Mammary epithelial cell (primary cell): ENCODE results near the gene ZGPAT.

ENCODE experiments used
- EZH2 ChIP-seq: IDR thresholded peaks from 2 replicates; pipeline ENCODE4 v1.6.1; 2012; ENCODE audit warnings: low read length, inconsistent platforms, borderline replicate concordance
- TF ChIP-seq, protein P1 (sequence below), 2 donors: IDR thresholded peaks in 1 of 2; conservative IDR thresholded peaks in 1 of 2; 2 replicates each; pipeline ENCODE4 v1.5.1; 2011 to 2012; ENCODE audit warnings: inconsistent platforms in 2 of 2, low read length in 2 of 2, mild to moderate bottlenecking in 2 of 2, control low read depth in 1 of 2, low read depth in 1 of 2; ENCODE audit not compliant: insufficient read depth in 1 of 2; ENCODE audit errors: extremely low read depth in 1 of 2

DNA sequence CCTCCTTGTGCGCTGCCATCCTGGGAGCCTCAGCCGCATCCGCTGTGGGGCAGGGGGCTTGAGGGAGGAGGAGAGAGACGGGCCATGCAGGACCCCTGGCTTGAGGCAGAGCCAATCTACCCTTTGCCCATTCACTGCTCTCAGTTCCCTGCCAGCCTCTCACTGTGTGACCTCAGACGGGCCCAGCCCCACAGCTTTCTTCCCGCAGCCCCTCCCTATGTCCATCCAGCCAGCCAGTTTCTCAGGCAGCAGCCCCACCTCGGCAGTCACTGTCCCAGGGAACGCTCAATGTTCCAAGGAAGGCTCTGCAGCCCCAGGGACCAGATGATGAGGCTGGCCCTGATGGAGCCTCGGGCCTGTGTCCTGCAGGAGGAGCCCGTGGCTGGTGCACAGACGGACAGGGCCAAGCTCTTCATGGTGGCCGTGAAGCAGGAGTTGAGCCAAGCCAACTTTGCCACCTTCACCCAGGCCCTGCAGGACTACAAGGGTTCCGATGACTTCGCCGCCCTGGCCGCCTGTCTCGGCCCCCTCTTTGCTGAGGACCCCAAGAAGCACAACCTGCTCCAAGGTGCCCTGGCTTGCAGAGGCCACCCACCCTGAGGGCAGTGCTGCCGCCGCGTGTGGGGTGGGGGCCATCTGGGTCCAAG is 15.3 kb upstream of the ZGPAT start:
- TF ChIP-seq, protein P1, sequence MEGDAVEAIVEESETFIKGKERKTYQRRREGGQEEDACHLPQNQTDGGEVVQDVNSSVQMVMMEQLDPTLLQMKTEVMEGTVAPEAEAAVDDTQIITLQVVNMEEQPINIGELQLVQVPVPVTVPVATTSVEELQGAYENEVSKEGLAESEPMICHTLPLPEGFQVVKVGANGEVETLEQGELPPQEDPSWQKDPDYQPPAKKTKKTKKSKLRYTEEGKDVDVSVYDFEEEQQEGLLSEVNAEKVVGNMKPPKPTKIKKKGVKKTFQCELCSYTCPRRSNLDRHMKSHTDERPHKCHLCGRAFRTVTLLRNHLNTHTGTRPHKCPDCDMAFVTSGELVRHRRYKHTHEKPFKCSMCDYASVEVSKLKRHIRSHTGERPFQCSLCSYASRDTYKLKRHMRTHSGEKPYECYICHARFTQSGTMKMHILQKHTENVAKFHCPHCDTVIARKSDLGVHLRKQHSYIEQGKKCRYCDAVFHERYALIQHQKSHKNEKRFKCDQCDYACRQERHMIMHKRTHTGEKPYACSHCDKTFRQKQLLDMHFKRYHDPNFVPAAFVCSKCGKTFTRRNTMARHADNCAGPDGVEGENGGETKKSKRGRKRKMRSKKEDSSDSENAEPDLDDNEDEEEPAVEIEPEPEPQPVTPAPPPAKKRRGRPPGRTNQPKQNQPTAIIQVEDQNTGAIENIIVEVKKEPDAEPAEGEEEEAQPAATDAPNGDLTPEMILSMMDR (conservative IDR thresholded peaks at IDR 0.05 in 1 of 2, IDR thresholded peaks at IDR 0.05 in 1 of 2; ENCODE audit: extremely low read depth in 1 of 2, insufficient read depth in 1 of 2, low read depth in 1 of 2, low read length in 2 of 2), result no peak
- TF ChIP-seq EZH2, result no peak
